Hepatocyte (in vitro differentiated cells): ENCODE results near the gene MPZL2. TPM values are rescaled to one million over a fixed set of nuclear protein-coding genes. Genes with fewer than 3 reads are reported as not detected.

Experiments used
- DNase-seq: peaks from one replicate; pipeline ENCODE4 v3.0.0-alpha.2; 2016; ENCODE audit warnings: low spot score
- H2AFZ ChIP-seq: fragments of 200-600 bp; sonication (generic); 2 replicates; pipeline ENCODE4 v1.6.0; 2016; ENCODE audit warnings: antibody characterized with exemption, mild to moderate bottlenecking
- H3K27ac ChIP-seq: fragments of 200-600 bp; sonication (generic); 2 replicates; pipeline ENCODE4 v1.5.1; 2016; ENCODE audit warnings: mild to moderate bottlenecking
- H3K27me3 ChIP-seq: fragments of 200-600 bp; sonication (generic); 2 replicates; pipeline ENCODE4 v1.6.1; 2016
- H3K36me3 ChIP-seq: fragments of 200-600 bp; sonication (generic); replicated peaks from 2 replicates; pipeline ENCODE4 v1.5.1; 2016; ENCODE audit warnings: low read depth; ENCODE audit not compliant: insufficient read depth
- H3K4me1 ChIP-seq: fragments of 200-600 bp; sonication (generic); 2 replicates; pipeline ENCODE4 v1.5.1; 2016; ENCODE audit warnings: mild to moderate bottlenecking, moderate library complexity; ENCODE audit not compliant: insufficient read depth
- H3K4me2 ChIP-seq: fragments of 200-600 bp; sonication (generic); 2 replicates; pipeline ENCODE4 v1.6.0; 2016
- H3K4me3 ChIP-seq: fragments of 200-600 bp; sonication (generic); 2 replicates; pipeline ENCODE4 v1.5.1; 2016; ENCODE audit warnings: mild to moderate bottlenecking
- H3K79me2 ChIP-seq: fragments of 200-600 bp; sonication (generic); 2 replicates; pipeline ENCODE4 v1.6.0; 2017; ENCODE audit warnings: mild to moderate bottlenecking
- H3K9me2 ChIP-seq: fragments of 200-600 bp; sonication (generic); replicated peaks from 2 replicates; pipeline ENCODE4 v1.6.0; 2017; ENCODE audit warnings: mild to moderate bottlenecking; ENCODE audit not compliant: insufficient read depth
- H3K9me3 ChIP-seq: fragments of 200-600 bp; sonication (generic); 2 replicates; pipeline ENCODE4 v1.5.1; 2016; ENCODE audit warnings: low read depth, mild to moderate bottlenecking
- H4K20me1 ChIP-seq: fragments of 200-600 bp; sonication (generic); 2 replicates; pipeline ENCODE4 v1.6.0; 2016; ENCODE audit warnings: mild to moderate bottlenecking; ENCODE audit not compliant: insufficient read depth, poor library complexity, severe bottlenecking
- EZH2 ChIP-seq: fragments of 200-600 bp; sonication (generic); IDR thresholded peaks from 2 replicates; pipeline ENCODE4 v1.6.1; 2016; ENCODE audit warnings: antibody characterized with exemption, mild to moderate bottlenecking, borderline replicate concordance
- EZH2phosphoT487 ChIP-seq: fragments of 200-600 bp; sonication (generic); IDR thresholded peaks from one replicate; pipeline ENCODE4 v1.6.1; 2018; ENCODE audit warnings: antibody characterized with exemption, mild to moderate bottlenecking, low read depth, moderate library complexity; ENCODE audit not compliant: unreplicated experiment, severe bottlenecking
- WGBS: methylation state at CpG from one replicate; pipeline ENCODE4 v1.1.6; 2016; ENCODE audit warnings: low lambda C conversion rate; ENCODE audit errors: missing lambda C conversion rate; 5-methylcytosine and 5-hydroxymethylcytosine counted together
- polyA plus RNA-seq: library from polyadenylated mRNA; unstranded; fragments of >200 nt; fragmentation: Nextera tagmentation; extraction: Ambion mirVana; gene quantifications from 2 replicates; pipeline ENCODE4 v1.2.1, GENCODE V29; 2016
- total RNA-seq: library from RNA; depleted of rRNA; stranded (reverse); fragments of >200 nt; gene quantifications from 2 replicates; pipeline ENCODE4 v1.2.3, GENCODE V29; 2014
- TF ChIP-seq, protein P1 (sequence below): fragments of 200-600 bp; sonication (generic); IDR thresholded peaks from 2 replicates; pipeline ENCODE4 v1.5.1; 2016; ENCODE audit warnings: antibody characterized with exemption, mild to moderate bottlenecking; ENCODE audit not compliant: poor library complexity

Gene MPZL2
- total and polyA plus RNA-seq, 2 experiments from 2014 or later, result 47.2 to 48.0 TPM

DNA sequence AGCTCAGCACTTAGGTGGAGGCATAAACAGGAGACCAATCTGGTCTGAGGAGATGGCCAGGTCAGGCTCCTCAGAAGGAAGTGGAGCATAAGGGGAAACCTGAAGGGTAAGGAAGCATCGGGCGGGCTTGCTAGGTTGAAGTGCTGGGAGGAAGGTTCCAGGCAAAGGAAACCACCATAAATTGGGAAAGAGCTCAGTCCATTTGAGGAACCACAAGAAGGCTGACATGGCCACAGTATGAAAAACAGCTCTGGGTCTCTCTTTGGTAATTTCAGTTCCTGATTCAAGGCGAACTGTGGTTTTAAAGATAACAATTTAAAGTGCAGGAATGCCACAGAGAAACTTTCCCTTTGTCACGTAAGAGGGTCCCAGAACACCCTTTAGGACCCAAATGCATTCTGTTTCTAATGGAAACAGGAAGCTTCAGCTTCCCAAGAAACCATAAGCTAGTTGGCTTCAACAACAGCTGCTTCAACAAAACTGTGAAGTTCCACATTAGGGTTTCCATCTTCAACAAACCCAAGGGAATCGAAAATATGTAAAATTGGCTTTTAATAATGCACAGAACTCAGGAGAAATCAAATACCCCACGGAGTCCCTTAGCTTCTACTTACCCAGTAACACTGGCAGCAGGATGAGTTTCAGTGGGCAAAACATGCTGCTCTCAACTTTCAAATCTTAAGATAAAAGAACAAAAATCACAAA lies 49.7 kb downstream of the MPZL2 start:
- Histone ChIP-seq H2AFZ (no peak overlapping the region), H3K9me3 (no peaks in the 10 kb centered on the region), H3K27me3 (no peaks in the 10 kb centered on the region), H3K9me2 (no peaks in the 10 kb centered on the region), H3K4me1 (peaks cover 45% of the 10 kb centered on the region), H3K27ac (peak overlapping the region; percentile 96), H3K4me3 (no peak overlapping the region), H3K4me2 (peak overlapping the region; percentile 56), H3K79me2 (no peaks in the 10 kb centered on the region), H3K36me3 (no peaks in the 10 kb centered on the region), H4K20me1 (no peaks in the 10 kb centered on the region)
- DNase-seq, result no peak
- whole genome bisulfite sequencing, result 69% methylated on average over 6 of the region's 6 CpGs
- no peak for TF ChIP-seq EZH2

DNA sequence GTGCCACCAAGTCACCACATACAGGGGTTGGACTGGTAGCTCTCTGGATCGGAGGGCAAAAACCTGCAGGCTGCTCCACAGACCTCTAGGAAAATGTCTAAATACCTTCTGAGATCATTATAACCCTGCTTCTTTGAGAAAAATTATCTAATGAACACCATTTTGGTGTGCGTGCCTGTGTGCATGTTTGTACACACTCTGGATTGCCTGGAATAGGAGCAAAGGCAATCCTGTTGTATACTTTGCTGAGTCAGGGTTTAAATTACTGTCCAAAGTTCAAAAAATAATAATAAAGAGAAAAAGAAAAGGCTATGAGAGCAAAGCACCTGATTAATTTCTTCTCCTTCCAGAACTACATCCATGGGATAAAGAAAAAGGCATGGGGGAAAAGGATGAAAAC lies 50.3 kb downstream of the MPZL2 start:
- WGBS, result 56% methylated on average over 2 of the region's 2 CpGs
- Histone ChIP-seq H3K79me2 (no peaks in the 10 kb centered on the region), H3K4me3 (no peak overlapping the region), H3K27ac (peak overlapping the region; percentile 96), H3K36me3 (no peaks in the 10 kb centered on the region), H2AFZ (no peak overlapping the region), H3K4me1 (peaks cover 45% of the 10 kb centered on the region), H3K27me3 (no peaks in the 10 kb centered on the region), H3K9me2 (no peaks in the 10 kb centered on the region), H3K4me2 (peak overlapping the region; percentile 56), H3K9me3 (no peaks in the 10 kb centered on the region), H4K20me1 (no peaks in the 10 kb centered on the region)
- DNase-seq, result peak; percentile 55
- no peak for TF ChIP-seq EZH2
- TF ChIP-seq, protein P1, sequence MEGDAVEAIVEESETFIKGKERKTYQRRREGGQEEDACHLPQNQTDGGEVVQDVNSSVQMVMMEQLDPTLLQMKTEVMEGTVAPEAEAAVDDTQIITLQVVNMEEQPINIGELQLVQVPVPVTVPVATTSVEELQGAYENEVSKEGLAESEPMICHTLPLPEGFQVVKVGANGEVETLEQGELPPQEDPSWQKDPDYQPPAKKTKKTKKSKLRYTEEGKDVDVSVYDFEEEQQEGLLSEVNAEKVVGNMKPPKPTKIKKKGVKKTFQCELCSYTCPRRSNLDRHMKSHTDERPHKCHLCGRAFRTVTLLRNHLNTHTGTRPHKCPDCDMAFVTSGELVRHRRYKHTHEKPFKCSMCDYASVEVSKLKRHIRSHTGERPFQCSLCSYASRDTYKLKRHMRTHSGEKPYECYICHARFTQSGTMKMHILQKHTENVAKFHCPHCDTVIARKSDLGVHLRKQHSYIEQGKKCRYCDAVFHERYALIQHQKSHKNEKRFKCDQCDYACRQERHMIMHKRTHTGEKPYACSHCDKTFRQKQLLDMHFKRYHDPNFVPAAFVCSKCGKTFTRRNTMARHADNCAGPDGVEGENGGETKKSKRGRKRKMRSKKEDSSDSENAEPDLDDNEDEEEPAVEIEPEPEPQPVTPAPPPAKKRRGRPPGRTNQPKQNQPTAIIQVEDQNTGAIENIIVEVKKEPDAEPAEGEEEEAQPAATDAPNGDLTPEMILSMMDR, result no peak
- TF ChIP-seq EZH2phosphoT487, result no peak

DNA sequence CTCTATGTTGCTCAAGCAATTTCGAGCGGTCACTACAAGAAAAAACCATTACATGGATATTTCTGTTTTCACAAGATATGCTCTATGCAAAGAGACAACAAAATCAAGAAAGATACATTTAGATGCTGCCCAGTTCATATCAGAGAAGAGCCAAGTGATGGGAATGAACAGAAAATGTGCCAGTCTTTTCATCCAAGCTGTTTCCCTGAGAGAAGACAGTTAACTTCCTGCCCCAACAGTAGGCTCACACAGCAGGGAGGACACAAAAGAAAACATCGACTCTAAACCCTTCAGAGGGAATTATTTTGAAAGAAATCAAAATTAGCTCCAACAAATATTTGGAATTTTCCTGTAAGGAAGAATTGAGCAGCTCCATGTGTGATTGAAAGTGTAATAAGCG lies 50.9 kb downstream of the MPZL2 start:
- Histone ChIP-seq H3K27me3 (no peaks in the 10 kb centered on the region), H3K9me2 (no peaks in the 10 kb centered on the region), H3K9me3 (no peaks in the 10 kb centered on the region), H3K4me2 (peak overlapping the region; percentile 20), H3K79me2 (no peaks in the 10 kb centered on the region), H3K4me3 (no peak overlapping the region), H4K20me1 (no peaks in the 10 kb centered on the region), H2AFZ (no peak overlapping the region), H3K27ac (peak overlapping the region; percentile 96), H3K36me3 (no peaks in the 10 kb centered on the region), H3K4me1 (peaks cover 45% of the 10 kb centered on the region)
- TF ChIP-seq EZH2 (no peak), EZH2phosphoT487 (no peak)
- TF ChIP-seq, protein P1, result no peak
- WGBS, result 76% methylated on average over 4 of the region's 4 CpGs
- no peak for DNase-seq

DNA sequence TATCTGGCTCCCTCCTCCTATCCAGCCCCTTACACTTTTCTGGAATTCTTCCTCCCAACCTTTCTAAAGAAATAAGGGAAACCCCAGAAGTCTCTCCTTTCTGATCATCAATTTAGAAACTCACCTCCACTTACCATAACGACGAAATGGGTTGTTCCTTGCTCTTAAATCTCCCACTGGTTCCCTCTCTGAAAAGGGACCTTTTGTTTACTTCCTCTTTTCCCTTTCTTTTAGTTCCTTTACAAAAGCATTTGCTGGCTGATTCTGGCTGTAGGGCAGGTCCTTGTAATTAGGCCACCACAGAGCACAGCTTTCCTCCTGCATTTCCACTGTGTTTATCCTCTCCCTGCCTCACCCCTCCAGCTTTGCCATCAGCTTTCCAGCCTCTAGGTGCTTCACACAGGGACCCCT lies 51.3 kb downstream of the MPZL2 start:
- TF ChIP-seq, protein P1, result no peak
- TF ChIP-seq EZH2phosphoT487, result no peak
- no peak for TF ChIP-seq EZH2
- Histone ChIP-seq H3K9me2 (no peaks in the 10 kb centered on the region), H3K4me3 (no peak overlapping the region), H3K4me1 (peaks cover 45% of the 10 kb centered on the region), H4K20me1 (no peaks in the 10 kb centered on the region), H3K79me2 (no peaks in the 10 kb centered on the region), H2AFZ (no peak overlapping the region), H3K36me3 (no peaks in the 10 kb centered on the region), H3K27ac (peak overlapping the region; percentile 96), H3K27me3 (no peaks in the 10 kb centered on the region), H3K9me3 (no peaks in the 10 kb centered on the region), H3K4me2 (peak overlapping the region; percentile 20)
- WGBS, result 75% methylated on average over 2 of the region's 2 CpGs
- DNase-seq, result no peak
